ENCODE data around the gene PKN2. TPM values are rescaled to one million over a fixed set of nuclear protein-coding genes. Genes with fewer than 3 reads are reported as not detected.

Gene PKN2
- total and polyA plus RNA-seq, 3 donors from 2014 or later, result 12.0 to 46.5 (median 43.9) TPM

GRCh38 chr1:88737338-88737927 is 53.4 kb downstream of the PKN2 start:
- H3K9me3 ChIP-seq, result no peaks in the 10 kb centered on the region
- TF ChIP-seq POLR2A (IDR thresholded peaks at IDR 0.05), result no peak
- no peak for TF ChIP-seq CTCF (IDR thresholded peaks at IDR 0.05)
- no peak for DNase-seq
- H3K4me1 ChIP-seq, result peaks cover 6% of the 10 kb centered on the region
- H3K27ac ChIP-seq, result peak overlapping the region; percentile 39 to 55
- intact Hi-C loops (cut with DNase I; ENCODE audit: low total_unique reads), result no loop called here
- no peaks in the 10 kb centered on the region for H3K36me3 ChIP-seq (ENCODE audit: low read depth, missing control alignments)
- H3K27me3 ChIP-seq, result no peaks in the 10 kb centered on the region
- 33 to 92% methylated on average over 1 to 3 of the region's 3 CpGs for WGBS, 2 donors
- no peak overlapping the region for H3K4me3 ChIP-seq

GRCh38 chr1:88740784-88741183 is 56.7 kb downstream of the PKN2 start:
- Histone ChIP-seq H3K4me3 (no peak overlapping the region), H3K27me3 (no peaks in the 10 kb centered on the region), H3K4me1 (peaks cover 6% of the 10 kb centered on the region), H3K27ac (peak overlapping the region in 1 of 2 donors; percentile 48), H3K9me3 (no peaks in the 10 kb centered on the region), H3K36me3 (ENCODE audit: low read depth, missing control alignments) (no peaks in the 10 kb centered on the region)
- WGBS, 2 donors, result 40 to 43% methylated on average over 3 of the region's 3 CpGs
- no peak for TF ChIP-seq CTCF (IDR thresholded peaks at IDR 0.05)
- TF ChIP-seq POLR2A (IDR thresholded peaks at IDR 0.05), result no peak
- intact Hi-C loops (cut with DNase I; ENCODE audit: low total_unique reads), result no loop called here
- no peak for DNase-seq

GRCh38 chr1:88741413-88741812 is 57.3 kb downstream of the PKN2 start:
- H3K4me3 ChIP-seq, result no peak overlapping the region
- no peaks in the 10 kb centered on the region for H3K27me3 ChIP-seq
- intact Hi-C loops (cut with DNase I; ENCODE audit: low total_unique reads), result no loop called here
- H3K4me1 ChIP-seq, result peaks cover 6% of the 10 kb centered on the region
- H3K27ac ChIP-seq, result peak overlapping the region in 1 of 2 donors; percentile 48
- TF ChIP-seq CTCF (IDR thresholded peaks at IDR 0.05) (no peak), POLR2A (IDR thresholded peaks at IDR 0.05) (no peak)
- H3K36me3 ChIP-seq (ENCODE audit: low read depth, missing control alignments), result no peaks in the 10 kb centered on the region
- 43 to 55% methylated on average over 2 of the region's 2 CpGs for WGBS, 2 donors
- H3K9me3 ChIP-seq, result no peaks in the 10 kb centered on the region
- no peak for DNase-seq

GRCh38 chr1:88742531-88742930 is 58.5 kb downstream of the PKN2 start:
- no peak for TF ChIP-seq CTCF (IDR thresholded peaks at IDR 0.05)
- no peak for TF ChIP-seq POLR2A (IDR thresholded peaks at IDR 0.05)
- no peaks in the 10 kb centered on the region for H3K9me3 ChIP-seq
- intact Hi-C loops (cut with DNase I; ENCODE audit: low total_unique reads), result no loop called here
- H3K36me3 ChIP-seq (ENCODE audit: low read depth, missing control alignments), result no peaks in the 10 kb centered on the region
- no peaks in the 10 kb centered on the region for H3K27me3 ChIP-seq
- H3K4me1 ChIP-seq, result peaks cover 6% of the 10 kb centered on the region
- 58 to 59% methylated on average over 6 of the region's 6 CpGs for WGBS, 2 donors
- no peak for DNase-seq
- H3K4me3 ChIP-seq, result no peak overlapping the region
- H3K27ac ChIP-seq, result peak overlapping the region in 1 of 2 donors; percentile 0

GRCh38 chr1:88744142-88744541 is 60.1 kb downstream of the PKN2 start:
- WGBS, 2 donors, result 93 to 100% methylated on average over 3 of the region's 3 CpGs
- Histone ChIP-seq H3K36me3 (ENCODE audit: low read depth, missing control alignments) (no peaks in the 10 kb centered on the region), H3K4me3 (no peak overlapping the region), H3K27me3 (no peaks in the 10 kb centered on the region), H3K9me3 (no peaks in the 10 kb centered on the region), H3K27ac (no peak overlapping the region), H3K4me1 (peaks cover under 1% of the 10 kb centered on the region)
- no peak for TF ChIP-seq POLR2A (IDR thresholded peaks at IDR 0.05)
- no peak for TF ChIP-seq CTCF (IDR thresholded peaks at IDR 0.05)
- intact Hi-C loops (cut with DNase I; ENCODE audit: low total_unique reads), result no loop called here
- no peak for DNase-seq

Measured in testis (tissue), 3 donors.